Activated naive CD4-positive, alpha-beta T cell treated with anti-CD3 and anti-CD28 coated beads for 36 hours (primary cell): ENCODE results near the gene PLEKHA4. TPM values are rescaled to one million over a fixed set of nuclear protein-coding genes. Genes with fewer than 3 reads are reported as not detected.
"Not testable (repeated sequence)": the region's sequence is repeated elsewhere in the genome, so short reads cannot be mapped to it uniquely, and the experiment has no call there.

ENCODE experiments used
- CTCF ChIA-PET: fragments of 350-600 bp; sonication (Branson Sonifier 250); formaldehyde crosslinking; loops from one replicate; lab custom pipeline; 2021; ENCODE audit warnings: antibody characterized with exemption; lab: Charles Lee
- DNase-seq: peaks from one replicate; pipeline ENCODE4 v3.0.0-alpha.2; 2020
- H3K27ac Mint-ChIP-seq: one replicate; pipeline ENCODE4 v1.8.0; 2021; ENCODE audit warnings: mild to moderate bottlenecking, mixed read lengths
- H3K27me3 Mint-ChIP-seq: one replicate; pipeline ENCODE4 v1.8.0; 2021; ENCODE audit warnings: low read depth, mixed read lengths
- H3K36me3 Mint-ChIP-seq: one replicate; pipeline ENCODE4 v1.8.0; 2021; ENCODE audit warnings: low read depth, mixed read lengths
- H3K4me1 Mint-ChIP-seq: one replicate; pipeline ENCODE4 v1.8.0; 2021; ENCODE audit warnings: low read depth, mixed read lengths
- H3K4me3 Mint-ChIP-seq: one replicate; pipeline ENCODE4 v1.8.0; 2021; ENCODE audit warnings: mild to moderate bottlenecking, moderate library complexity, mixed read lengths
- H3K9me3 Mint-ChIP-seq: one replicate; pipeline ENCODE4 v1.8.0; 2021; ENCODE audit warnings: mixed read lengths
- intact Hi-C: fragments of 100-400 bp; cut with micrococcal nuclease; formaldehyde crosslinking; loops from one replicate; pipeline ENCODE4 v1.15.1; 2023
- total RNA-seq, 2 experiments: library from RNA; stranded (reverse); gene quantifications; one replicate each; pipeline ENCODE4 v1.2.3, GENCODE V29; 2021

PLEKHA4 gene
- total RNA-seq, 2 experiments from 2014 or later = 8.3 to 8.8 TPM

DNA sequence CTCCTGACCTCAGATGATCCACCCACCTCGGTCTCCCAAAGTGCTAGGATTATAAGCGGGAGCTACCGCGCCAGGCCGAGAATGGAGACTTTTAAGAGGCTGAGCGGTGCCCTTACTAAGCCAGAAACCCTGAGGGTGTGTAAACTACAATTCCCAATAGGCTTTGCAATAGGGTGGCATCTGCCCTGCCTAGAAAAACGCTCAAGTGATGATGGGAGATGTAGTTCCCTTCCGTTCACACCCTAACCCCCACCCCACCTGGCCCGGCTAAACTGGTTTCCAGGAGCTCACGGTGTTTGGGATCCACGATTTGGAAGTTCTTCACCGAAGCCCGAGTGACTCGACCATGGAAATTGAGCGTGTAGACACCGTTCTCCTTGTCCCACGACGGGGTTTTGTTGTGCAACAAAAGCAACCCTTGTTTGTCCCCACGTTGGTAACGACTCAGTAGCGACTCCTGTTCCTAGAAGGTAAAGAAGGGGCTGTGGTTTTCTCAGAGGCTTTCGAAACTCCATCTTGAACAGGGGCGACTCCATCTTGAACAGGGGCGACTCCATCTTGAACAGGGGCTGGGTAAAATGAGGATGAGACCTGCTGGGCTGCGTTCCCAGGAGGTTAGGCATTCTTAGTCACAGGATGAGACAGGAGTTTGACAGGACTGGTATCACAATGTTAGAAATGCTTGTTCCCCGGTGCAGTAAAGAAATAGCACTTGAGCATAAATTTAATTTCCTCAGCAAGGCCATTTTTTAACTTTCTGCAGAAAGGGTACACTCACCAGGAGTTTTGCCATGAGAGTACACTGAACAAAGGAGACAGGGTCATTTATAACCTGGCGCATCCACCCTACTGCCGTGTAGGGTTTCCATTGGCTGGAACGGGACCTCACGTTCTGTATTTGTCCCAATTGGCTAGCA, 13.6 kb upstream of the PLEKHA4 start:
- Mint-ChIP-seq H3K27me3 (no peaks in the 10 kb centered on the region), H3K4me3 (no peak overlapping the region), H3K4me1 (peaks cover 17% of the 10 kb centered on the region), H3K27ac (no peak overlapping the region), H3K9me3 (no peaks in the 10 kb centered on the region), H3K36me3 (peaks cover 16% of the 10 kb centered on the region)
- intact Hi-C loops = no loop called here
- DNase-seq = peak; percentile 32
- CTCF ChIA-PET = no interaction called here

DNA sequence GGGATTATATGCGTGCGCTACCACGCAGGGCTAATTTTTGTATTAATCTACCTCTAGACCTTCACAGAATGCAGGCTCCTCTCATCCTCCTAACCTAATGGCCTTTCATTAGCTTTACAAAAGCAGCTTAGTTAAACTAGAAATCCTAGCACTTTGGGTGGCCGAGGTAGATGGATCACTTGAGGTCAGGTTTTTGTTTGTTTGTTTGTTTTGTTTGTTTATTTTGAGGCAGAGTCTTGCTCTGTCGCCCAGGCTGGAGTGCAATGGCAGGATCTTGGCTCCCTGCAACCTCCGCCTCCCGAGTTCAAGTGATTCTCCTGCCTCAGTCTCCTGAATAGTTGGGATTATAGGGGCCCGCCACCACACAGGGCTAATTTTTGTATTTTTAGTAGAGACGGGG, 11.3 kb upstream of the PLEKHA4 start:
- H3K4me1 Mint-ChIP-seq = peaks cover 26% of the 10 kb centered on the region
- H3K27ac Mint-ChIP-seq, H3K9me3 Mint-ChIP-seq, H3K27me3 Mint-ChIP-seq, DNase-seq, H3K4me3 Mint-ChIP-seq: not testable (repeated sequence)
- peaks cover 33% of the 10 kb centered on the region for H3K36me3 Mint-ChIP-seq
- CTCF ChIA-PET = interaction anchor here (0.7 to 1.1 kb wide), 2 partner anchors 54 to 91 kb away, joined by 3 read pairs; no protein-coding TSS in a partner anchor
- intact Hi-C loops = loop anchor here (10.0 kb wide), 3 partner anchors 235 to 625 kb away; partner anchors contain the start of genes C19orf73, CARD8, LIN7B and PPFIA3

DNA sequence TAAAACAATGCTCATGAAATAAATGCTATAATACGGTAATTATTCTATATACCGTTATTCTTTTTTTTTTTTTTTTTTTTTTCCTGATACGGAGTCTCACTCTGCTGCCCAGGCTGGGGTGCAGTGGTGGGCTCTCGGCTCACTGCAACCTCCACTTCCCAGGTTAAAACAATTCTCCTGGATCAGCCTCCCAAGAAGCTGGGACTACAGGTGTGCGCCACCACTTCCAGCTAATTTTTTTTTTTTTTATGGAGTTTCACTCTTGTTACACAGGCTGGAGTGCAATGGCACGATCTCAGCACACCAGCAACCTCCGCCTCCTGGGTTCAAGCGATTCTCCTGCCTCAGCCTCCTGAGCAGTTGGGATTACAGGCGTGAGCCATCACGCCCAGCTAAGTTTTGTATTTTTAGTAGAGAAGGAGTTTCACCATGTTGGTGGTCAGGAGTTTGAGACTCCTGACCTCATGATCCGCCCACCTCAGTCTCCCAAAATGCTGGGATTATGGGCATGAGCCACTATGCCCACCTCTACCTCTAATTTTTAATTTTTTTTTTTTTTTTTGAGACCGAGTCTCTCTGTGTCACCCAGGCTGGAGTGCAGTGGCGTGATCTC, 10.7 kb upstream of the PLEKHA4 start:
- no peaks in the 10 kb centered on the region for H3K9me3 Mint-ChIP-seq
- intact Hi-C loops = loop anchor here (10.0 kb wide), 3 partner anchors 236 to 624 kb away; partner anchors contain the start of genes C19orf73, CARD8, LIN7B and PPFIA3
- H3K27me3 Mint-ChIP-seq = no peaks in the 10 kb centered on the region
- CTCF ChIA-PET = interaction anchor here (0.6 to 0.9 kb wide), 2 partner anchors 91 to 1903 kb away, joined by 3 to 4 read pairs; no protein-coding TSS in a partner anchor
- no peak overlapping the region for H3K4me3 Mint-ChIP-seq
- peaks cover 39% of the 10 kb centered on the region for H3K36me3 Mint-ChIP-seq
- H3K27ac Mint-ChIP-seq = no peak overlapping the region
- H3K4me1 Mint-ChIP-seq = peaks cover 31% of the 10 kb centered on the region
- no peak for DNase-seq

DNA sequence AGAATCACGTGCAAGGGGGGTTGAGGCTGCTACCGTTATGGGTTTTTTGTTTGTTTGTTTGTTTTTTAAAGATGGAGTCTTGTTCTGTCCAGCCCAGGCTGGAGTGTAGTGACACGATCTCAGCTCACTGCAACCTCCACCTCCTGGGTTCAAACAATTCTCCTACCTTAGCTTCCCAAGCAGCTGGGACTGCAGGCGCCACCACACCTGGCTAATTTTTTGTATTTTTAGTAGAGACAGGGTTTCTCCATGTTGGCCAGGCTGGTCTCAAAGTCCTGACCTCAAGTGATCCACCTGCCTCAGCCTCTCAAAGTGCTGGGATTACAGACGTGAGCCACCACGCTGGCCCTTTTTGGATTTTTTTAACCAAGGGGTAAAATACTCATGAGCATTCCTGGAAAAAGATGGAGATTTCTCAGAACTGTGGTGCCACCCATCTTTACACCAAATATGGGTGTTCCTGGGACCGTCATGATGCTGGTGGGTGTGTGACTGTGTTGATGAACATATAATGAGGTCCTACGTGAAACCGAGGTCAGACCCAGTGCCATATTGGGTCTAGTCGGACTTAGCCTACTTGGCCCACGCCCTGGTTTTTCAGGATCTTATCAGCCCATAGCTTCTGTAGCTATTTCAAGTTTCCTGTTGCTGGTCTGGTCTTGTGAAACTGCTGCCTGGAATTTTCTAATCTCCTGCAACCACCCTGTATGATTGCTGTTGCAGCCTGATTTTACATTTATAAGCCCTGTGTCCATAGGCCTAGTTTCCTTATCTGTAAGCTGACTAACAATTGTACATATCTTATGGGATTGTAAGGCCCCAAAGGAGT, 10.0 kb upstream of the PLEKHA4 start:
- peaks cover 46% of the 10 kb centered on the region for H3K36me3 Mint-ChIP-seq
- H3K27ac Mint-ChIP-seq = peak overlapping the region; percentile 63

DNA sequence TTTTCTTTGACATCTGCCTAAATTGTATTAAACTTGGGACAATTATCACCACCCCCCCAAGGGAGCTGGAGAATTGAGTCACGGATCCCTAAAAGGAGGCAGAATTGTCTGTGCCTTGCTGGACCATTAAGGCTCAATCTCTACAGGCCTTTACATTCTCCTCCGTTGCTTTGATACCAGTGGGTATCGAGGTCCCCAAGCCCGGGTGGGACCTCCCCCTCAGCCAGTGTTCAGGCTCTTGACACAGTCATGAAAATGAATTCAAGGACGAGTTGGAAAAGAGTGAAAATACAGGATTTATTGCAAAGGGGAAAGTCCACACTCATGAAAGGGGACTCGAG, 9.4 kb upstream of the PLEKHA4 start:
- Mint-ChIP-seq H3K27me3 (no peaks in the 10 kb centered on the region), H3K36me3 (peaks cover 52% of the 10 kb centered on the region), H3K27ac (no peak overlapping the region), H3K4me3 (no peak overlapping the region), H3K4me1 (peaks cover 40% of the 10 kb centered on the region), H3K9me3 (no peaks in the 10 kb centered on the region)
- intact Hi-C loops = loop anchor here (10.0 kb wide), 3 partner anchors 237 to 623 kb away; partner anchors contain the start of genes C19orf73, CARD8, LIN7B and PPFIA3
- no peak for DNase-seq
- CTCF ChIA-PET = no interaction called here

More for the DNA sequence above, 10.0 kb upstream of the PLEKHA4 start:
- Mint-ChIP-seq H3K27me3 (no peaks in the 10 kb centered on the region), H3K9me3 (no peaks in the 10 kb centered on the region), H3K4me1 (peaks cover 38% of the 10 kb centered on the region), H3K4me3 (no peak overlapping the region)
- intact Hi-C loops = loop anchor here (10.0 kb wide), 3 partner anchors 236 to 624 kb away; partner anchors contain the start of genes C19orf73, CARD8, LIN7B and PPFIA3
- no peak for DNase-seq
- CTCF ChIA-PET = interaction anchor here (0.6 to 0.9 kb wide), 2 partner anchors 92 to 1903 kb away, joined by 3 to 4 read pairs; no protein-coding TSS in a partner anchor

DNA sequence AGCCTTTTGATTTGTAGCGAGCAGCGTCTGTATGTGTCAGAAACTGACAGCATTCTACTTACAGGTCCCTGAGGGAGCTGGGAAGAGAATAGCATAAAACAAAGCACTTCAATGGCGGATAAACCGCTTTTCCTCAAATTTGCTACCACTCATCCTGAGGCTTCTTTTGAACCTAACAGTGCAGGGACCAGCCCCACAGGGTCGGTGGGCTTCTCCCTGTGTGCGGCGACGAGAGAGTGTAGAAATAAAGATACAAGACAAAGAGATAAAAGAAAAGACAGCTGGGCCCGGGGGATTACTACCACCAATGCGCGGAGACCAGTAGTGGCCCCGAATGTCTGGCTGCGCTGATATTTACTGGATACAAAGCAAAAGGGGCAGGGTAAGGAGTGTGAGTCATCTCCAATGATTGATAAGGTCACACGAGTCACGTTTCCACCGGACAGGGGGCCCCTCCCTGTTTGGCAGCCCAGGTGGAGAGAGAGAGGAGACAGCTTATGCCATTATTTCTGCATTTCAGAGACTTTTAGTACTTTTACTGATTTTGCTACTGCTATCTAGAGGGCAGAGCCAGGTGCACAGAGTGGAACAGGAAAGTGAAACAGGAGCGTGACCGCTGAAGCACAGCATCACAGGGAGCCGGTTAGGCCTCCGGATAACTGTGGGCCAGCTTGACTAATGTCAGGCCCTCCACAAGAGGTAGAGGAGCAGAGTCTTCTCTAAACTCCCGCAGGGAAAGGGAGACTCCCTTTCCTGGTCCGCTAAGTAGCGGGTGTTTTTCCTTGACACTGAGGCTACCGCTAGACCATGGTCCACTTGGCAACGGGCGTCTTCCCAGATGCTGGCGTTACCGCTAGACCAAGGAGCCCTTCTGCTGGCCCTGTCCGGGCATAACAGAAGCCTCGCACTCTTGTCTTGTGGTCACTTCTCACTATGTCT, 7.9 kb upstream of the PLEKHA4 start:
- Mint-ChIP-seq H3K4me3 (peak overlapping the region; percentile 99), H3K4me1 (peaks cover 43% of the 10 kb centered on the region), H3K36me3 (peaks cover 52% of the 10 kb centered on the region), H3K27ac (peak overlapping the region; percentile 99)
- H3K27me3 Mint-ChIP-seq, H3K9me3 Mint-ChIP-seq: not testable (repeated sequence)
- intact Hi-C loops = loop anchor here (10.0 kb wide), 3 partner anchors 238 to 622 kb away; partner anchors contain the start of genes C19orf73, CARD8, LIN7B and PPFIA3
- CTCF ChIA-PET = interaction anchor here (2.9 kb wide), 1 partner anchor 94 kb away, joined by 11 read pairs; no protein-coding TSS in a partner anchor
- DNase-seq = peak; percentile 86

DNA sequence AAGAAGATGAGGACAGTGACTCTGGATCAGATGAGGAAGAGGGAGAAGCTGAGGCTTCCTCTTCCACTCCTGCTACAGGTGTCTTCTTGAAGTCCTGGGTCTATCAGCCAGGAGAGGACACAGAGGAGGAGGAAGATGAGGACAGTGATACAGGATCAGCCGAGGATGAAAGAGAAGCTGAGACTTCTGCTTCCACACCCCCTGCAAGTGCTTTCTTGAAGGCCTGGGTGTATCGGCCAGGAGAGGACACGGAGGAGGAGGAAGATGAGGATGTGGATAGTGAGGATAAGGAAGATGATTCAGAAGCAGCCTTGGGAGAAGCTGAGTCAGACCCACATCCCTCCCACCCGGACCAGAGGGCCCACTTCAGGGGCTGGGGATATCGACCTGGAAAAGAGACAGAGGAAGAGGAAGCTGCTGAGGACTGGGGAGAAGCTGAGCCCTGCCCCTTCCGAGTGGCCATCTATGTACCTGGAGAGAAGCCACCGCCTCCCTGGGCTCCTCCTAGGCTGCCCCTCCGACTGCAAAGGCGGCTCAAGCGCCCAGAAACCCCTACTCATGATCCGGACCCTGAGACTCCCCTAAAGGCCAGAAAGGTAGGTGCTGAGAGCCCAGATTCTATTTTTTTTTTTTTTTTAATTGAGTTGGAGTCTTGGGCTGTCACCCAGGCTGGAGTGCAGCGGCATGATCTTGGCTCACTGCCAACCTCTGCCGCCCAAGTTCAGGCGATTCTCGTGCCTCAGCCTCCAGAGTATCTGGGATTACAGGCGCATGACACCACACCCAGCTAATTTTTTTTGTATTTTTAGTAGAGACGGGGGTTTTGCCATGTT, 6.1 kb upstream of the PLEKHA4 start:
- intact Hi-C loops = loop anchor here (1.0 to 10.0 kb wide), 10 partner anchors 15 to 620 kb away; partner anchors contain the start of genes BAX, BCAT2, C19orf73 and CARD8
- peak; percentile 34 for DNase-seq
- Mint-ChIP-seq H3K36me3 (peaks cover 52% of the 10 kb centered on the region), H3K27ac (peak overlapping the region; percentile 99), H3K27me3 (no peaks in the 10 kb centered on the region), H3K9me3 (no peaks in the 10 kb centered on the region), H3K4me1 (peaks cover 43% of the 10 kb centered on the region), H3K4me3 (peak overlapping the region; percentile 99)
- CTCF ChIA-PET = interaction anchor here (1.0 to 2.9 kb wide), 6 partner anchors 17 to 119 kb away, joined by 3 to 11 read pairs (median 4); partner anchors contain the start of genes GYS1 and RUVBL2

DNA sequence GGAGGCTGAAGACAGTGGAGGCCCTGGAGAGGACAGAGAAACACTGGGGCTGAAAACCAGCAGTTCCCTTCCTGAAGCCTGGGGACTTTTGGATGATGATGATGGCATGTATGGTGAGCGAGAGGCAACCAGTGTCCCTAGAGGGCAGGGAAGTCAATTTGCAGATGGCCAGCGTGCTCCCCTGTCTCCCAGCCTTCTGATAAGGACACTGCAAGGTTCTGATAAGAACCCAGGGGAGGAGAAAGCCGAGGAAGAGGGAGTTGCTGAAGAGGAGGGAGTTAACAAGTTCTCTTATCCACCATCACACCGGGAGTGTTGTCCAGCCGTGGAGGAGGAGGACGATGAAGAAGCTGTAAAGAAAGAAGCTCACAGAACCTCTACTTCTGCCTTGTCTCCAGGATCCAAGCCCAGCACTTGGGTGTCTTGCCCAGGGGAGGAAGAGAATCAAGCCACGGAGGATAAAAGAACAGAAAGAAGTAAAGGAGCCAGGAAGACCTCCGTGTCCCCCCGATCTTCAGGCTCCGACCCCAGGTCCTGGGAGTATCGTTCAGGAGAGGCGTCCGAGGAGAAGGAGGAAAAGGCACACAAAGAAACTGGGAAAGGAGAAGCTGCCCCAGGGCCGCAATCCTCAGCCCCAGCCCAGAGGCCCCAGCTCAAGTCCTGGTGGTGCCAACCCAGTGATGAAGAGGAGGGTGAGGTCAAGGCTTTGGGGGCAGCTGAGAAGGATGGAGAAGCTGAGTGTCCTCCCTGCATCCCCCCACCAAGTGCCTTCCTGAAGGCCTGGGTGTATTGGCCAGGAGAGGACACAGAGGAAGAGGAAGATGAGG, 5.3 kb upstream of the PLEKHA4 start:
- Mint-ChIP-seq H3K36me3 (peaks cover 51% of the 10 kb centered on the region), H3K9me3 (no peaks in the 10 kb centered on the region), H3K4me3 (peak overlapping the region; percentile 99), H3K27ac (peak overlapping the region; percentile 99), H3K4me1 (peaks cover 42% of the 10 kb centered on the region), H3K27me3 (no peaks in the 10 kb centered on the region)
- intact Hi-C loops = loop anchor here (2.0 to 10.0 kb wide), 8 partner anchors 39 to 621 kb away; partner anchors contain the start of genes BAX, C19orf73, CARD8 and DHDH
- DNase-seq = peak; percentile 18
- CTCF ChIA-PET = interaction anchor here (1.0 to 2.9 kb wide), 5 partner anchors 16 to 120 kb away, joined by 3 to 11 read pairs (median 5); partner anchors contain the start of genes GYS1 and RUVBL2

DNA sequence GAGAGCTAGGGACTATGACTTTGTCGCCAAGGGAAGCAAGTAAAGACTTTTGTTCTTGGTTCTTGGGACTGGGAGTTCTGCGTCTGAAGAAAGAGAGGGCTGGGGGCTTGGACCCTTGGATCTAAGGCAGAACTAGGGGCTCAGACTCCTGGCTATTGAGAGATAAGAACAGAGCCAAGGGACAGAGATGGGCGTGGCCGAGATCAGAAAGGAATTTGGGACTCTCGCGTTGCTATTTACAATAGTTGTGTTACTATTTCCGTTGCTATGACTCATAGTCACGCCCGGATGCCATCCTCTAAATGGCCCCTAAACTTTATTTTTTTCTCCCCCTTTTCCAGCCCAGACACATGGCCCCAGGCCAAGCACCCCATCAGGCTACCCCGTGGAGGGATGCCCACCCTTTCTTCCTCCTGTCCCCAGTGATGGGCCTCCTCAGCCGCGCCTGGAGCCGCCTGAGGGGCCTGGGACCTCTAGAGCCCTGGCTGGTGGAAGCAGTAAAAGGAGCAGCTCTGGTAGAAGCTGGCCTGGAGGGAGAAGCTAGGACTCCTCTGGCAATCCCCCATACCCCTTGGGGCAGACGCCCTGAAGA, 4.6 kb upstream of the PLEKHA4 start:
- CTCF ChIA-PET = interaction anchor here (1.7 to 2.9 kb wide), 2 partner anchors 30 to 97 kb away, joined by 7 to 11 read pairs; no protein-coding TSS in a partner anchor
- Mint-ChIP-seq H3K36me3 (peaks cover 45% of the 10 kb centered on the region), H3K4me1 (peaks cover 40% of the 10 kb centered on the region), H3K4me3 (peak overlapping the region; percentile 99), H3K27ac (peak overlapping the region; percentile 99), H3K27me3 (no peaks in the 10 kb centered on the region), H3K9me3 (no peaks in the 10 kb centered on the region)
- intact Hi-C loops = loop anchor here (1.0 to 10.0 kb wide), 8 partner anchors 38 to 622 kb away; partner anchors contain the start of genes C19orf73, CARD8, DHDH and LIN7B
- peak; percentile 93 for DNase-seq
